GM23338 (cell line): ENCODE data around the gene ANP32A. TPM values are rescaled to one million over a fixed set of nuclear protein-coding genes. Genes with fewer than 3 reads are reported as not detected.

Source experiments
- ATAC-seq: fragments of 200-7000 bp; cut with Tn5 transposase; 3 replicates; pipeline ENCODE4 v1.9.1; 2020
- DNase-seq: peaks from one replicate; pipeline ENCODE4 v3.0.0-alpha.2; 2015; ENCODE audit warnings: low spot score
- H2AFZ ChIP-seq: fragments of 200-600 bp; sonication (generic); 2 replicates; pipeline ENCODE4 v1.8.0; 2016; ENCODE audit warnings: antibody characterized with exemption, mild to moderate bottlenecking, moderate library complexity
- H3F3A ChIP-seq: fragments of 200-600 bp; sonication (generic); replicated peaks from 2 replicates; pipeline ENCODE4 v1.8.0; 2017; ENCODE audit warnings: antibody characterized with exemption, mixed run types, low read depth
- H3K27ac ChIP-seq: fragments of 200-600 bp; sonication (generic); 2 replicates; pipeline ENCODE4 v1.6.1; 2016; ENCODE audit warnings: low read depth
- H3K27me3 ChIP-seq: fragments of 200-600 bp; sonication (generic); 2 replicates; pipeline ENCODE4 v1.8.0; 2016; ENCODE audit warnings: mild to moderate bottlenecking, mixed run types, moderate library complexity; ENCODE audit not compliant: insufficient read depth
- H3K36me3 ChIP-seq: fragments of 200-600 bp; sonication (generic); 2 replicates; pipeline ENCODE4 v1.8.0; 2016; ENCODE audit warnings: mild to moderate bottlenecking; ENCODE audit not compliant: insufficient read depth
- H3K4me1 ChIP-seq: fragments of 200-600 bp; sonication (generic); 2 replicates; pipeline ENCODE4 v1.8.0; 2016; ENCODE audit warnings: mild to moderate bottlenecking, moderate library complexity; ENCODE audit not compliant: insufficient read depth
- H3K4me2 ChIP-seq: fragments of 200-600 bp; sonication (generic); 2 replicates; pipeline ENCODE4 v1.7.1; 2017; ENCODE audit warnings: mixed run types
- H3K4me3 ChIP-seq: fragments of 200-600 bp; sonication (generic); 2 replicates; pipeline ENCODE4 v1.6.1; 2016; ENCODE audit warnings: mixed run types
- H3K79me2 ChIP-seq: fragments of 200-600 bp; sonication (generic); replicated peaks from 2 replicates; pipeline ENCODE4 v1.8.0; 2017; ENCODE audit warnings: mild to moderate bottlenecking; ENCODE audit not compliant: insufficient read depth
- H3K9me2 ChIP-seq: fragments of 200-600 bp; sonication (generic); 2 replicates; pipeline ENCODE4 v1.8.0; 2017; ENCODE audit not compliant: insufficient read depth
- H4K20me1 ChIP-seq: fragments of 200-600 bp; sonication (generic); replicated peaks from 2 replicates; pipeline ENCODE4 v1.8.0; 2017; ENCODE audit warnings: mild to moderate bottlenecking; ENCODE audit not compliant: insufficient read depth
- H3K27ac Mint-ChIP-seq: 2 replicates; pipeline ENCODE4 v1.8.0; 2020; ENCODE audit warnings: inconsistent platforms, mild to moderate bottlenecking, moderate library complexity, mixed read lengths
- H3K27me3 Mint-ChIP-seq: 3 replicates; pipeline ENCODE4 v1.8.0; 2022; ENCODE audit warnings: low read depth, mild to moderate bottlenecking, moderate library complexity, mixed read lengths, inconsistent platforms; ENCODE audit not compliant: insufficient read depth, poor library complexity
- H3K36me3 Mint-ChIP-seq: 3 replicates; pipeline ENCODE4 v1.8.0; 2021; ENCODE audit warnings: low read depth, mild to moderate bottlenecking, inconsistent platforms, moderate library complexity, mixed read lengths
- H3K4me1 Mint-ChIP-seq: 3 replicates; pipeline ENCODE4 v1.8.0; 2020; ENCODE audit warnings: mild to moderate bottlenecking, inconsistent platforms, mixed read lengths
- H3K4me3 Mint-ChIP-seq: 3 replicates; pipeline ENCODE4 v1.8.0; 2021; ENCODE audit warnings: moderate library complexity, mild to moderate bottlenecking, inconsistent platforms, mixed read lengths
- H3K9me3 Mint-ChIP-seq: 3 replicates; pipeline ENCODE4 v1.8.0; 2020; ENCODE audit warnings: moderate library complexity, mild to moderate bottlenecking, inconsistent platforms, mixed read lengths
- EZH2 ChIP-seq: fragments of 200-600 bp; sonication (generic); IDR thresholded peaks from one replicate; pipeline ENCODE4 v1.8.0; 2017; ENCODE audit warnings: antibody characterized with exemption, mild to moderate bottlenecking, low read depth; ENCODE audit not compliant: unreplicated experiment
- JUNB ChIP-seq: IDR thresholded peaks from one replicate; pipeline ENCODE4 v1.6.1; 2016; ENCODE audit warnings: antibody characterized with exemption; ENCODE audit not compliant: unreplicated experiment
- NANOG ChIP-seq: IDR thresholded peaks from 2 replicates; pipeline ENCODE4 v1.6.1; 2016; ENCODE audit warnings: antibody characterized with exemption, borderline replicate concordance
- ZNF114 ChIP-seq: fragments of 250-450 bp; sonication (Bioruptor Pico); IDR thresholded peaks from 2 replicates; pipeline ENCODE4 v1.5.0; 2020; ENCODE audit warnings: mild to moderate bottlenecking, moderate library complexity
- ZNF331 ChIP-seq: fragments of 250-450 bp; sonication (Bioruptor Pico); IDR thresholded peaks from 2 replicates; pipeline ENCODE4 v1.5.0; 2020; ENCODE audit warnings: low read depth, mild to moderate bottlenecking, moderate library complexity
- polyA plus RNA-seq: library from polyadenylated mRNA; unstranded; fragments of >200 nt; fragmentation: Nextera tagmentation; extraction: Ambion mirVana; gene quantifications from 2 replicates; pipeline ENCODE4 v1.2.1, GENCODE V29; 2016
- total RNA-seq: library from RNA; depleted of rRNA; stranded (reverse); fragments of >200 nt; shearing (Covaris generic); gene quantifications from 2 replicates; pipeline ENCODE4 v1.2.3, GENCODE V29; 2014
- TF ChIP-seq, protein P1 (sequence below), 2 experiments: fragments of 200-600 bp in 1 of 2; sonication (generic) in 1 of 2; conservative IDR thresholded peaks; 2 replicates each; pipeline versions ENCODE4 v1.5.1 to v1.6.1; 2016 to 2017; ENCODE audit warnings: antibody characterized with exemption in 2 of 2, low read depth in 2 of 2, mild to moderate bottlenecking in 2 of 2, moderate library complexity in 1 of 2
- TF ChIP-seq, protein P2 (sequence below): fragments of 250-450 bp; sonication (Bioruptor Pico); IDR thresholded peaks from 2 replicates; pipeline ENCODE4 v1.5.0; 2020; ENCODE audit warnings: mild to moderate bottlenecking, moderate library complexity

Gene ANP32A
- total and polyA plus RNA-seq, 2 experiments from 2014 or later: 204 to 304 TPM

DNA sequence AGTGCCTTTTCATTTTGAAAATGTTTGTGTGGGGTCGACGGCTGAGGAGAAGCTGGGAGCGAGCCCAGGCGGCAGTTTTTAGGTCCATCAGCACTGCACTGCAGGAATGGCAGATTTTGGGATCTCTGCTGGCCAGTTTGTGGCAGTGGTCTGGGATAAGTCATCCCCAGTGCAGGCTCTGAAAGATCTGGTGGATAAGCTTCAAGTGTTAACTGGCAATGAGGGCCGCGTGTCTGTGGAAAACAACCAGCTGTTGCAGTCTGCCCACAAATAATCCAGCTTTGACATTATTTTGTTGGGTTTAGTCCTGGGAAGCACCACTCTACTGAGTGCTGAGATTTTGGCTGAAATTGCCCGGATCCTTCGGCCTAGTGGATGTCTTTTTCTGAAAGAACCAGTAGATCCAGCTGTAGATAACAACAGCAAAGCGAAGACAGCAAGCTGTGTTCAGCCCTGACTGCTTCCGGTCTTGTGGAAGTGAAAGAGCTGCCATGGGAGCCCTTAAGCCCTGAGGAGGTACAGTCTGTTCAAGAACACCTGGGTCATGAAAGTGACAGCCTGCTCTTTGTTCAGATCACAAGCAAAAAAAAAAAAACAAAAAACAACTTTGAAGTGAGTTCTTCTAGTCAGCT is 13.1 kb upstream of the ANP32A start:
- no peak overlapping the region for H3K27ac ChIP-seq
- DNase-seq (no peak), ATAC-seq (no peak)
- H3K27me3 ChIP-seq: peaks cover 13% of the 10 kb centered on the region; the same call in 1 of the 2 replicates
- H3K9me2 ChIP-seq: no peaks in the 10 kb centered on the region
- Mint-ChIP-seq H3K4me1 (no peaks in the 10 kb centered on the region), H3K36me3 (peaks cover 9% of the 10 kb centered on the region), H3K27me3 (peaks cover 10% of the 10 kb centered on the region), H3K4me3 (no peak overlapping the region), H3K27ac (no peak overlapping the region), H3K9me3 (peaks cover 20% of the 10 kb centered on the region)
- H3K79me2 ChIP-seq: no peaks in the 10 kb centered on the region
- no peaks in the 10 kb centered on the region for H3K36me3 ChIP-seq
- TF ChIP-seq, protein P1, sequence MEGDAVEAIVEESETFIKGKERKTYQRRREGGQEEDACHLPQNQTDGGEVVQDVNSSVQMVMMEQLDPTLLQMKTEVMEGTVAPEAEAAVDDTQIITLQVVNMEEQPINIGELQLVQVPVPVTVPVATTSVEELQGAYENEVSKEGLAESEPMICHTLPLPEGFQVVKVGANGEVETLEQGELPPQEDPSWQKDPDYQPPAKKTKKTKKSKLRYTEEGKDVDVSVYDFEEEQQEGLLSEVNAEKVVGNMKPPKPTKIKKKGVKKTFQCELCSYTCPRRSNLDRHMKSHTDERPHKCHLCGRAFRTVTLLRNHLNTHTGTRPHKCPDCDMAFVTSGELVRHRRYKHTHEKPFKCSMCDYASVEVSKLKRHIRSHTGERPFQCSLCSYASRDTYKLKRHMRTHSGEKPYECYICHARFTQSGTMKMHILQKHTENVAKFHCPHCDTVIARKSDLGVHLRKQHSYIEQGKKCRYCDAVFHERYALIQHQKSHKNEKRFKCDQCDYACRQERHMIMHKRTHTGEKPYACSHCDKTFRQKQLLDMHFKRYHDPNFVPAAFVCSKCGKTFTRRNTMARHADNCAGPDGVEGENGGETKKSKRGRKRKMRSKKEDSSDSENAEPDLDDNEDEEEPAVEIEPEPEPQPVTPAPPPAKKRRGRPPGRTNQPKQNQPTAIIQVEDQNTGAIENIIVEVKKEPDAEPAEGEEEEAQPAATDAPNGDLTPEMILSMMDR (conservative IDR thresholded peaks at IDR 0.05; ENCODE audit: low read depth in 2 of 2): no peak
- TF ChIP-seq ZNF114 (CRISPR knock-in tag): no peak
- no peak for TF ChIP-seq JUNB
- TF ChIP-seq EZH2: no peak
- TF ChIP-seq ZNF331: no peak
- no peaks in the 10 kb centered on the region for H3F3A ChIP-seq
- no peak overlapping the region for H2AFZ ChIP-seq
- H3K4me3 ChIP-seq: no peak overlapping the region
- no peak overlapping the region for H3K4me2 ChIP-seq
- H3K4me1 ChIP-seq: no peaks in the 10 kb centered on the region
- no peaks in the 10 kb centered on the region; the same call in 1 of the 2 replicates for H4K20me1 ChIP-seq

DNA sequence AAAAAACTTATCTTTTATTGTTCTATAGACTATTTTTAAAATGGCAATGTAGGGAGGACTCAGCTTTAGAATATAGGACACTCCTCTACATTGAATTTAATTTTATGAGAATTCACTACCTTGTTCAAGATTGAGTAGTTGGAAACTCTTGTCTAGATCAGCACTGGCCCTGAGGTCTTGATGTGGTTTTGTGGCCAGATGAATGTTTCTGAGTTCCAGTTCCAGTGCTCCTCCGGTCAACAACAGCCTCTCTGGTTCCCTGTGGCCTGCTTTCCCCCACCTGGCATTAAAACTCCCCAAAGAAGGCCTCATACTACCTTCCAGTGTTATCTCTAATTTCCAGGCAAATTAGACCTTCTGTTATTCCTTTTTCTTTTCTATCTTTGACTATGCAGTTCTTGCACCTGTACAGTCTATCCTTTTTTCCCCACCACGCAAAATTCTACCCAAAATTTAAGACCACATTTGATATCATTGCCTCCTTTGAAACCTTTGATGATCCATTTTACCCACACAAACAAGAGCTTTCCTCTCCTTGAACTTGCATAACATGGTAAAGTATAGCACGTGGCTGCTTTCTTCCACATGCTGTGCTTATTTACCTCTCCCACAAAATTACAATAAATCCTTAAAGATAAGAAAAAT is 9.6 kb upstream of the ANP32A start:
- Histone ChIP-seq H3K27me3 (peaks cover 46% of the 10 kb centered on the region), H3K4me2 (no peak overlapping the region), H3K27ac (no peak overlapping the region), H3K36me3 (no peaks in the 10 kb centered on the region), H3K4me3 (no peak overlapping the region), H4K20me1 (no peaks in the 10 kb centered on the region; the same call in 1 of the 2 replicates), H3K79me2 (no peaks in the 10 kb centered on the region), H2AFZ (no peak overlapping the region), H3F3A (no peaks in the 10 kb centered on the region), H3K4me1 (no peaks in the 10 kb centered on the region), H3K9me2 (no peaks in the 10 kb centered on the region)
- Mint-ChIP-seq H3K27ac (no peak overlapping the region), H3K36me3 (no peaks in the 10 kb centered on the region), H3K27me3 (peaks cover 29% of the 10 kb centered on the region), H3K4me1 (no peaks in the 10 kb centered on the region), H3K9me3 (no peaks in the 10 kb centered on the region; the same call in 2 of the 3 replicates), H3K4me3 (no peak overlapping the region)
- DNase-seq (no peak), ATAC-seq (no peak)
- TF ChIP-seq, protein P2, sequence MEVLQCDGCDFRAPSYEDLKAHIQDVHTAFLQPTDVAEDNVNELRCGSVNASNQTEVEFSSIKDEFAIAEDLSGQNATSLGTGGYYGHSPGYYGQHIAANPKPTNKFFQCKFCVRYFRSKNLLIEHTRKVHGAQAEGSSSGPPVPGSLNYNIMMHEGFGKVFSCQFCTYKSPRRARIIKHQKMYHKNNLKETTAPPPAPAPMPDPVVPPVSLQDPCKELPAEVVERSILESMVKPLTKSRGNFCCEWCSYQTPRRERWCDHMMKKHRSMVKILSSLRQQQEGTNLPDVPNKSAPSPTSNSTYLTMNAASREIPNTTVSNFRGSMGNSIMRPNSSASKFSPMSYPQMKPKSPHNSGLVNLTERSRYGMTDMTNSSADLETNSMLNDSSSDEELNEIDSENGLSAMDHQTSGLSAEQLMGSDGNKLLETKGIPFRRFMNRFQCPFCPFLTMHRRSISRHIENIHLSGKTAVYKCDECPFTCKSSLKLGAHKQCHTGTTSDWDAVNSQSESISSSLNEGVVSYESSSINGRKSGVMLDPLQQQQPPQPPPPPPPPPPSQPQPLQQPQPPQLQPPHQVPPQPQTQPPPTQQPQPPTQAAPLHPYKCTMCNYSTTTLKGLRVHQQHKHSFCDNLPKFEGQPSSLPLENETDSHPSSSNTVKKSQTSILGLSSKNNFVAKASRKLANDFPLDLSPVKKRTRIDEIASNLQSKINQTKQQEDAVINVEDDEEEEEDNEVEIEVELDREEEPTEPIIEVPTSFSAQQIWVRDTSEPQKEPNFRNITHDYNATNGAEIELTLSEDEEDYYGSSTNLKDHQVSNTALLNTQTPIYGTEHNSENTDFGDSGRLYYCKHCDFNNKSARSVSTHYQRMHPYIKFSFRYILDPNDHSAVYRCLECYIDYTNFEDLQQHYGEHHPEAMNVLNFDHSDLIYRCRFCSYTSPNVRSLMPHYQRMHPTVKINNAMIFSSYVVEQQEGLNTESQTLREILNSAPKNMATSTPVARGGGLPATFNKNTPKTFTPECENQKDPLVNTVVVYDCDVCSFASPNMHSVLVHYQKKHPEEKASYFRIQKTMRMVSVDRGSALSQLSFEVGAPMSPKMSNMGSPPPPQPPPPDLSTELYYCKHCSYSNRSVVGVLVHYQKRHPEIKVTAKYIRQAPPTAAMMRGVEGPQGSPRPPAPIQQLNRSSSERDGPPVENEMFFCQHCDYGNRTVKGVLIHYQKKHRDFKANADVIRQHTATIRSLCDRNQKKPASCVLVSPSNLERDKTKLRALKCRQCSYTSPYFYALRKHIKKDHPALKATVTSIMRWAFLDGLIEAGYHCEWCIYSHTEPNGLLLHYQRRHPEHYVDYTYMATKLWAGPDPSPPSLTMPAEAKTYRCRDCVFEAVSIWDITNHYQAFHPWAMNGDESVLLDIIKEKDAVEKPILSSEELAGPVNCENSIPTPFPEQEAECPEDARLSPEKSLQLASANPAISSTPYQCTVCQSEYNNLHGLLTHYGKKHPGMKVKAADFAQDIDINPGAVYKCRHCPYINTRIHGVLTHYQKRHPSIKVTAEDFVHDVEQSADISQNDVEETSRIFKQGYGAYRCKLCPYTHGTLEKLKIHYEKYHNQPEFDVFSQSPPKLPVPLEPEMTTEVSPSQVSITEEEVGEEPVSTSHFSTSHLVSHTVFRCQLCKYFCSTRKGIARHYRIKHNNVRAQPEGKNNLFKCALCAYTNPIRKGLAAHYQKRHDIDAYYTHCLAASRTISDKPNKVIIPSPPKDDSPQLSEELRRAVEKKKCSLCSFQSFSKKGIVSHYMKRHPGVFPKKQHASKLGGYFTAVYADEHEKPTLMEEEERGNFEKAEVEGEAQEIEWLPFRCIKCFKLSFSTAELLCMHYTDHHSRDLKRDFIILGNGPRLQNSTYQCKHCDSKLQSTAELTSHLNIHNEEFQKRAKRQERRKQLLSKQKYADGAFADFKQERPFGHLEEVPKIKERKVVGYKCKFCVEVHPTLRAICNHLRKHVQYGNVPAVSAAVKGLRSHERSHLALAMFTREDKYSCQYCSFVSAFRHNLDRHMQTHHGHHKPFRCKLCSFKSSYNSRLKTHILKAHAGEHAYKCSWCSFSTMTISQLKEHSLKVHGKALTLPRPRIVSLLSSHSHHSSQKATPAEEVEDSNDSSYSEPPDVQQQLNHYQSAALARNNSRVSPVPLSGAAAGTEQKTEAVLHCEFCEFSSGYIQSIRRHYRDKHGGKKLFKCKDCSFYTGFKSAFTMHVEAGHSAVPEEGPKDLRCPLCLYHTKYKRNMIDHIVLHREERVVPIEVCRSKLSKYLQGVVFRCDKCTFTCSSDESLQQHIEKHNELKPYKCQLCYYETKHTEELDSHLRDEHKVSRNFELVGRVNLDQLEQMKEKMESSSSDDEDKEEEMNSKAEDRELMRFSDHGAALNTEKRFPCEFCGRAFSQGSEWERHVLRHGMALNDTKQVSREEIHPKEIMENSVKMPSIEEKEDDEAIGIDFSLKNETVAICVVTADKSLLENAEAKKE (CRISPR knock-in tag): no peak
- TF ChIP-seq NANOG: no peak
